HG02759 (cell line): ENCODE data around the gene LPAR1.
A peak's percentile ranks its signal among the peaks of the same experiment; 100 is the strongest.
"Not testable (repeated sequence)": the region's sequence is repeated elsewhere in the genome, so short reads cannot be mapped to it uniquely, and the experiment has no call there.

Source experiments
- ATAC-seq: cut with Tn5 transposase; IDR thresholded peaks from one replicate; pipeline ENCODE4 v1.9.1; 2021; ENCODE audit warnings: mild to moderate bottlenecking, moderate library complexity; ENCODE audit not compliant: unreplicated experiment

Gene LPAR1

GRCh38 chr9:110886832-110887231, 151.4 kb downstream of the LPAR1 start:
- ATAC-seq: no peak

GRCh38 chr9:110880189-110880588, 158.1 kb downstream of the LPAR1 start:
- no peak for ATAC-seq

GRCh38 chr9:110877374-110877773, 160.9 kb downstream of the LPAR1 start:
- ATAC-seq: no peak

- no peak for ATAC-seq
Measured at GRCh38 chr9:110876929-110877328, 161.3 kb downstream of the LPAR1 start.

- peak; percentile 94 for ATAC-seq
Measured at GRCh38 chr9:110874963-110875674, 163.2 kb downstream of the LPAR1 start.

- ATAC-seq: no peak
Measured at GRCh38 chr9:110872920-110873319, 165.3 kb downstream of the LPAR1 start.

GRCh38 chr9:110871736-110872135, 166.5 kb downstream of the LPAR1 start:
- ATAC-seq: no peak

- ATAC-seq: no peak
Measured at GRCh38 chr9:110869931-110870330, 168.3 kb downstream of the LPAR1 start.

- no peak for ATAC-seq
Measured at GRCh38 chr9:110864011-110864410, 174.3 kb downstream of the LPAR1 start.

GRCh38 chr9:110861370-110862110, 176.7 kb downstream of the LPAR1 start:
- not testable (repeated sequence) for ATAC-seq

- no peak for ATAC-seq
Measured at GRCh38 chr9:110856772-110857171, 181.5 kb downstream of the LPAR1 start.

GRCh38 chr9:110850401-110851135, 187.7 kb downstream of the LPAR1 start:
- ATAC-seq: no peak

GRCh38 chr9:110847671-110848070, 190.6 kb downstream of the LPAR1 start:
- ATAC-seq: no peak

GRCh38 chr9:110846215-110846614, 192.1 kb downstream of the LPAR1 start:
- no peak for ATAC-seq

GRCh38 chr9:110844121-110844520, 194.1 kb downstream of the LPAR1 start:
- no peak for ATAC-seq

GRCh38 chr9:110842986-110843385, 195.3 kb downstream of the LPAR1 start:
- ATAC-seq: no peak

- ATAC-seq: no peak
Measured at GRCh38 chr9:110842169-110842568, 196.1 kb downstream of the LPAR1 start.

- ATAC-seq: peak; percentile 67
Measured at GRCh38 chr9:110837401-110838005, 200.8 kb downstream of the LPAR1 start.

GRCh38 chr9:110835859-110836271, 202.4 kb downstream of the LPAR1 start:
- ATAC-seq: no peak

GRCh38 chr9:110835404-110835803, 202.9 kb downstream of the LPAR1 start:
- no peak for ATAC-seq

- no peak for ATAC-seq
Measured at GRCh38 chr9:110832926-110833325, 205.3 kb downstream of the LPAR1 start.
